GM19043 (cell line): Measurements from ENCODE around the gene GULP1.

Source experiments
- ATAC-seq: cut with Tn5 transposase; IDR thresholded peaks from one replicate; pipeline ENCODE4 v1.9.1; 2021; ENCODE audit warnings: low read depth; ENCODE audit not compliant: unreplicated experiment

Gene GULP1

DNA sequence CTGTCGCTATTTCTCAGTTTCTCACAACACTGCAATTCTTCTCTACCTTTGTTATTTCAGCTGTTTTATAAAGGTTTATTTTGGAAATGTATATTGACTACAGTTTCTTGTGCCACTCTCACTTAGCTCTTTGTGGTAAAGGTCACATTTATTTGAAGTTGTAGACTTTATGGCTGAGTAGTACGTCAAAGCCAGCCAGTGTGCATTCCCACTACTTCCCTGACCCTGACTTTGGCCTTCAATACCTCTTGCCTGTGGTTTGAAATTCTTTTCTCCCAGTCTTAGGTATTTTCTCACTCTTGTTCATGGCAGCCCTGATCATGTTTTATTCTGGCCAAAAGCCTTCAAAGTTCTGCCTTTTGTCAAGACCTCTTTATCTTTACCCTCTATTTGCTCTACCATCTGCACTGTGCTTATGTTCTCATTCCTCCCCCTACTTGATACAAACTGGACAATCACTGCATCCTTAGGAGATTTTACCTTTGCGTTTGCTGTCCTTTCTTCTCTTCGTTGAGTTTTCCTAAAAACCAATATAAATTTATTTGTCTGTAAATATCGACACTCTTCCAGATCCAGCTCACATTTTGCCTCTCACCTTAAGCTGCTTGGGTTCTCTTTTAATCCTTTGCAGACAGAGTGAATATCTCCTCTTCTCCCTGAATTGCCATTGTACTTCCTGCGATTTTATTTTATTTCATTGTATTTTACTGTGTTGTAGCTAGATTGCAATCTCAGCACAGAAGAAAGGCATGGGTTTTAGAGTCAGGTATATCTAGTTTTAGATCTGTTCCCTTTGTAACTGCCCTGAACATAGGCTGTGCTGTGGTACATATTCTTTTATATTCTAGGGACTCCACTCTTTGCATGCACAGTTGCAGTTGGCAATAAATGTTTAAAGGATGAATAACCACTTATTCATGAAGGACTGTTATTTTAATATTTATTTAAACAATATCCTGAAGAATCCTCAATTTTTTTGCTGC is 31.2 kb downstream of the GULP1 start:
- no peak for ATAC-seq

DNA sequence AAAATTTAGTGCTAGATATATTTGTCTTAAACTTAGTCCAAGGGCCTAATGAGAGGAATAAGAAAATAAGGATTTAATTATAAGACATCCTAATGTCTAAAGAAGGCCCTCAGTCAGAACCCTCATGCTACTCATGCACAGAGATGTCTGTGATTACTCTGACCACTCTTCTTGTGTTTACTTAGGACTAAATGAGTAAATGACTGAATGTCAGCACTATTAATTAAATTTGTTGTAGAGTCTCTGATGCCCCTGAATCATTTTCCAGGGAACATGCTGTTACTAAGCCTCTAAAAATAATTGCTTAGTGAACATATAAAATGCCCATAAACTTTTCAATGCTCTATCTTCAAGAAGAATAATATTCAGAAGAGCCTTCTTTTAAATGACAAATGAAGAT is 32.4 kb downstream of the GULP1 start:
- no peak for ATAC-seq

DNA sequence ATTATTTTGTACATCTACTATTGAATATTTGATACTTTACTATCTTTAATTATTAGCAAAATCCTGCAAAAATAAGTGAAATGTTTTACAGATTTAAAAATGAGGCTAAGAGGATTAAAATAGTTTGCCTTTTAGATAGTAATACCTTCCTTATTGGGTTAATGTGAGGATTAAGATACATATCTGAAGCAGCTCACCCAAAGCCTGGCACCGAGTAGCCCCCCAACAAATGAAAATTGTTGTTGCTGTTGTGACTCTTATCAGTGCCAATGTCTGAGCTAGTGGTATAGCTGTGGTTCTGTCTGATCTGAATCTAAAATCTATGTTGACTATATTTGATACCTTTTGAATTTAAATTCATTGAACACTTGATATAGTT is 34.6 kb downstream of the GULP1 start:
- ATAC-seq: no peak

DNA sequence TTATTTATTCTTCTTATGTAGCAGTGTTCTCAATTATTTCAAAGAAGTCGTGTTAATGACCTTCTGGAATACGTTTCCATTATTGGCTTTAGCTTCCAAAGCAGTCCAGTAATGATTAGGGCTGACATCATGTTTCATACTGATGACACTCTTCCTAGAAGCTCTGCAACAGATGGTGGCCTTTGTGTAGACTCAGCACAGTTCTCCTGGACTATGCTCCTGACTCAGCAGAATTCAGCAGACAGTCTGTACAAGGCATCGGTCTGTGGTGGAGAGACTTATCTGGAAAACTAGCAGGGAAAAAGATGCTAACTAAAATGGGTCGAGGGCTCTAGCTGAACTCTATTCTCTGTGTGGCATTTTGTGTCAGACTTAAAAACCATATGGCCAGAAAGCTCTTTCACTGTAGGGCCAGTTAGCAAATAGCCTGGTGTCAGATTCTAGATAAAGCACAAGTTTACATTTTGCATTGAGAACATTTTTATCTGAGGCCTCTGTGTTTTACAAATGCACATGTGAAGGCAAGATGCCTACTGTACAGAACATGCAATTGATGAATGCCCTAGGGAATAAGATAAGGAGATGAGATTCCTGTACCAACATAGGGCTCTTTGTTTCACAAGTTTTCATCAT is 35.1 kb downstream of the GULP1 start:
- ATAC-seq: no peak

DNA sequence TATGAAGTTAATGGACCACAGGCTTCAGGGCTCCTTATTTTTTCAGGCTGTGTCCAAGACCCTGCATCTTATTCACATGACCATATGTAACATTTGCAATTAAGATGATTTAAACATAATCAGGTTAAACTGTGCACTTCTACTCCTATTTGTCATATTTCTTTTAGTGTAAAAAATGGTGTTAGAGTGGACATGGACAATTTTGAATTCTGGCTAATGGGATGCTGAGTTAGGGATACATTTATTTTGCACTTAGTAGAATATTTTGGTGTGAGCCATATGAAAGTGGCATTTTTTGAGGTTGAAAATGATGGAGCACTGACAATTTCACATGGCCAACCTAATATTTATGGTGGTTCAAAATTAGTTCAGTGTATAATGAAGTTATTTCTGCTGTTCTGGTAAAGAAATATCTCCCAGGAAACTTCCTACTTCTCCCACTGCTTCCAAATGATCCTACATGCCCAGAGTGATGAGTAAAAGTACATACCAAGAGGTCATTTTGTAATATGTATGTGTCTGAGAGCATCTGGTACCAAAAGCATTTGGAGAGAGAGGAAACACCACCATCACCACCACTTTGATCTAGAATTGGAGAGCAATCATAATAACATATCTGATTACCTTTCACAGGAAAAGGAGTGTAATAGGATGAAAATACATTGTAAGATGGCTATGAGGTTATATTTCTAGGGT is 36.0 kb downstream of the GULP1 start:
- no peak for ATAC-seq

DNA sequence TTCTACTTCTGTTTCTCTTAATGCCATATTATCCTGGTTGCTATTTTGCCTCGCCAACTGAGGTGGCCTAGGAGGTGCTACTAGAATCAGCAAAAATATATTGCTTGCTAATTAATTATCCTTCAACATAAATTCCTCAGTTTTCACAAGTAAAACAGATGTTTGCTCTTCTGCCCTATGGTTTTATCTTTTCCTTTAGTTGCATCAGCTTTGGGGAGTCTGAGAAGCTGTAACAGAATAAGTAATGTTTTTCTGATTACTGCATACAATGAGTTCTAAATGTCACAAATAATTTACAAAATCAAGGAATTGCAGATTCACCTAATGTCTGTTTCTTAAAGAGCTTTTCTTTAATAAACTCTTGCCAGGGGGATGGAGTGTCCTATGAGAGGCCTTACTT is 36.7 kb downstream of the GULP1 start:
- no peak for ATAC-seq

DNA sequence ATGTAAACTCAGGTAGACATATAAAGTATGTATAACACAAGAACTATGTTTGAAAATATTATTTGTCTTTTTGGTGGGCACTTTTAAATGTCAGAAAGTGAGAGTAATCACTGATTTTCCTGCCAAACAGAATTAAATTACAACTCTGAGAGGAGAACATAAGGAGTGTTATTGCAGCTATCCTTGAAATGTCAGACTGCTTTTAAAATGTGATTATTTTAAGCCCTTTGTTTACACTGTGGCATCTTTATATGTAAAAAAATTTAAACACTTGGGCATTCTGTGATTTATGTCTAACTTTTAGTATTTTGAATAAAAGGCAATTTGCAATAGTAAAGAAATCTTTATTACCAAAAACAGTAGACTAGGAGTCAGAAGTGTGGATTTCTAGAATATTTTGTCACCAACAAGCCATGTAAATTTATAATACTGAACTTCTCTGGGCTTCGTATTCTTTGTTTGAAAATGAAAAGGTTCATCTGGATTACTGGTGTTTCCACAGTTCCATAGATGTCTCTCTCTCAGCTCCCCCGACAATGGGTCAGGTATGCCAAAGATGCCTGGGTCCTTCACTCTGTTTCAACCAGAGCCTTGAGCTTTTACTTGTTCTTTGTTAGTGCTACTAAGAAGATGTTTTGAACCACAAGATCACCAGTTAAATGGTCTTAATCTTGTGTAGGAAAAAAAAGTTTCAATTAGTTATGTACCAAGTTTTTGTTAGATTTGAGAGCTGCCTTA is 38.8 kb downstream of the GULP1 start:
- ATAC-seq: no peak

DNA sequence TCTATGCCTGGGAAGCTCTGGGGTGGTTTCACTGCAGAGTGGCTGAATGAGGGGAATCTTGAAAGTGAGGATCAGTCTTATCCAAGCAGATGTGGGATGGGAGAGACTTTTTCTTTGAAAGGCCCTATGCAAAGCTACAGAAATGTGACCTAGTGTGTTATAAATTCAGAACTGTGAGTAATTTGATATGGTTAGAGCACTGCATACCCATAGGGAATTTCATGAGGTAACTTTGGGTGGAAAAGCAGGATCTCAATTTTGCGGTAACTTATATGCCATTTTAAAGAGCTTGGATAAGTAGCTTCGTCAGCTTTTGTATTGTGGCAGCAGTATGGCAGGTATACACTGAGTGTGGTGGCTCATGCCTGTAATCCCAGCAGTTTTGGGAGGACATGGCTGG is 40.9 kb downstream of the GULP1 start:
- ATAC-seq: no peak

DNA sequence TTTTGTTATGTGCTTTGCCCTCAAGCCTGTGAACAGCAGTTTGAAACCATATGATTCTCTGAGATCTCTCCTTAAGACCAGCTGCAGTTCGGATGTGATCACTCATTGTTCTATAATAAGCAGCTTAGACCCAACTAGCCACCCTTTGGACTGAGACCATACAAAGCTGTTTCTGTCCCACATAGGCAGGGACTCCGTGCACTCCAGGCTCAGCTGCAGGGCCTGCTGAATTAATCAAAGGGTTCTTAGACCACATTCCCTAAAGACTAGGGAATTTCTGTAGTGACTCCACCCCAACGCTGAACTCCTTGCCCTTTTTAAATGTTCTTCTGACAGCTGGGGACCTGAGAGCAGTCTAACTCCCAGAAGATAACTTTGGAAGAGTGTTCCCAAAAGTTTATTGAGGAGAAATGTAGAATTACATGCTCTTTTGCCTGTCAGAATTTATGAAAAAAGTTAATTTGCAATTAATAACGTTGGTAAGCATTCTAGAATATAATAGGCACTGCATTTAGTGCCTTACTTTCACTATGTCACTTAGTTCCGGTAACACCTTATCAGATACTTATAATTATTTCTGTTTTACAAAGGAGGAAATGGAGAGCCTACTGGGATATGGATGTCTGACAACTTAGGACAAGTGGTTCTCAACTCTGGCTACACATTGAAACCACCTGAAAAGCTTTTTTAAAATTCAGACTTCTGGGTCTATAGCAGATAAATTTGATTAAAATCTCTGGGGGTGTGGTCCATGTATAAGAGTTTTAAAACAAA is 42.3 kb downstream of the GULP1 start:
- no peak for ATAC-seq

- ATAC-seq: no peak
Observed at GRCh38 chr2:188338463-188338862, 46.8 kb downstream of the GULP1 start.

- no peak for ATAC-seq
Observed at GRCh38 chr2:188340257-188340656, 48.6 kb downstream of the GULP1 start.

- ATAC-seq: no peak
Observed at GRCh38 chr2:188345020-188345419, 53.3 kb downstream of the GULP1 start.

DNA sequence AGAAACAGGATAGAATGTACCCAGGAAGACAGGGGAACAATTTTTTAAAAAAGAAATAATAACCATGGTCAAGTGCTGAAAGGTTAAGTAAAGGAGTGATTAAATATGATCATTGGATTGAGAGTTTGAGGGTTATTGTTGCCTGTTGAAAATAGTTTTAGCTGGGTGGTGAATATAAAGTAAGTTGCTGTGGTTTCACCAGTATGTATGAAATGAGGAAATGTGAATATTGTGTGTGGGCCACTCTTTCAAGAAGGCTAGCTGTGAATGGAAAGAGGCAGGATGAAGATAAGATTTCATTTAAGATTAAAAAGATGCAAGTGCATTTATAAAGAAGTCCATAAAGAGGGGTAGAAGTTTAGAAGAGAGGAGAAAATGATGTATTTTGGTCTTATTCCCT is 53.8 kb downstream of the GULP1 start:
- ATAC-seq: no peak

DNA sequence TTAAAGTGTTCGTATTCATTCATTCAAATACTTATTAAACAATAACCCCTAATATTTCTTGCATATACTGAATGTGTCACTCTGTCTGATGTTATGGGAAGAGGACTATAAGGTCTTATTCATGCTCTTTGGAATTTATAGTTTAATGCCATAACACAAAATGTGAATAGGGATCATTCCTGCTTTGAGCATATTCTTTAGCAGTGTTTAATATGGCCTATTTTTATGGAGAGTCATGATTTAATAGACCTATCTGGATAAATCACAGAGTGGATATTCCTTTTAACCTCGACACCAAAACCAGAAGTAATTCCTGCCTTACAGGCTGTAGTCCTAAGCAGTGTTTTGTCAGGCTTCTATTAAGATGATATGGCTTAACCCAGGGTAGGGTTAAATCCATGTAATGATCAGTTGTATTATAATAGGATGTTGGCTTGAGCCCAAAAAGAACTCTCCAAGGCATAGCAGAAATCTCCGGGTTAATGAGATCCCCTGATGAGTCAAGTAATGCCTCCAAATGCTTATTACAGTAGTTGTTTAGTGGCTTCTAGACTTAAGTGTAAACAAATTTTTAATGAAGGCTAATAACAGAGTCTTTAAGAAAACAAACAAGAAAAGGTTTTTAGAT is 54.3 kb downstream of the GULP1 start:
- no peak for ATAC-seq

GRCh38 chr2:188349019-188349418 is 57.3 kb downstream of the GULP1 start:
- no peak for ATAC-seq

- ATAC-seq: no peak
Observed at GRCh38 chr2:188353282-188353681, 61.6 kb downstream of the GULP1 start.

DNA sequence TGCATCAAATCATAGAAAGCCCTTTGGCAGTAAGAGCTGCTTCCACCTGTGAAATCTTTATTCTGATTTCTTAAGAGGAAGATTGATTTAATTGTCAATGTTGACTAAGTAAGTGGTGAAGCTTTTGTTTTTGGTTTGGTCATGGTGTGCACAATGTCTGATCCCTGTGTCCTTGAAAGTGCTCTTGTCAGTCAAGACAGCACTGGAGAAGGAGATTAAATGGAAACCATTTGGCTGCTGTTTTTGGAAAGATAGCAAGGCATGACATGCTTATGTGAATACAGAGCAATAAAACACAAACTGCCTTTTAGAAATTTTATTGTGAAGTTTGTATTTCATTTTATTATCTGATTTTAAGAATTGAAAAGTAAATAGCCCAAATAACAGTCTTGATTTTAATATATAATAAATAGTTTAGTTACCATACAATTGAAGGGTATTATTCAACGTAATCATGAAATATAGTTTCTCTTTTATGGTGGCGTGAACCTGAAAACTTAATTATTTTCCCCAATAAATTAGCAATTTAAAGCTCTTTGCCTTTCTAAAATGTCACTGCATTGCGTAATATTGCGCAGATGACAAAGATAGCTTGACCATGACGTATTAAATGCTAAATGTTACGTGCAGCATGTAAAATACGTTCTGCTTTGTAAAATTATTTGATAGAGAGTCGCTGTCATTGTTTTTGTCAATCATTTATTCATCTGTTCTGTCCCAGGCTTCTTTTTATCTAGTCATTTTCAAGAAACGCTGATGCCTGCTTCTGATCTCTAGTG is 69.0 kb downstream of the GULP1 start:
- ATAC-seq: no peak

- ATAC-seq: no peak
Observed at GRCh38 chr2:188364033-188364630, 72.5 kb downstream of the GULP1 start.
